ENCODE results near the gene TRHDE.
"Not testable (repeated sequence)": the region's sequence is repeated elsewhere in the genome, so short reads cannot be mapped to it uniquely, and the experiment has no call there.

TRHDE gene

GRCh38 chr12:72647139-72647538 is 375.0 kb downstream of the TRHDE start:
- no peak for DNase-seq

GRCh38 chr12:72658615-72659014 is 386.4 kb downstream of the TRHDE start:
- DNase-seq = no peak

GRCh38 chr12:72660174-72660573 is 388.0 kb downstream of the TRHDE start:
- DNase-seq = not testable (repeated sequence)

GRCh38 chr12:72673853-72674252 is 401.7 kb downstream of the TRHDE start:
- no peak for DNase-seq

GRCh38 chr12:72676556-72676955 is 404.4 kb downstream of the TRHDE start:
- DNase-seq = no peak

GRCh38 chr12:72677139-72677538 is 405.0 kb downstream of the TRHDE start:
- no peak for DNase-seq

GRCh38 chr12:72677846-72678245 is 405.7 kb downstream of the TRHDE start:
- DNase-seq = no peak

GRCh38 chr12:72679147-72679757 is 407.1 kb downstream of the TRHDE start:
- no peak for DNase-seq

GRCh38 chr12:72681028-72681427 is 408.9 kb downstream of the TRHDE start:
- no peak for DNase-seq

- DNase-seq = no peak
Measured at GRCh38 chr12:72684491-72684890, 412.3 kb downstream of the TRHDE start.

GRCh38 chr12:72692338-72692737 is 420.2 kb downstream of the TRHDE start:
- no peak for DNase-seq

- no peak for DNase-seq
Measured at GRCh38 chr12:72694193-72694592, 422.0 kb downstream of the TRHDE start.

- no peak for DNase-seq
Measured at GRCh38 chr12:72699362-72699761, 427.2 kb downstream of the TRHDE start.

GRCh38 chr12:72712025-72712424 is 439.9 kb downstream of the TRHDE start:
- not testable (repeated sequence) for DNase-seq

- no peak for DNase-seq
Measured at GRCh38 chr12:72716221-72716620, 444.1 kb downstream of the TRHDE start.

- peak; percentile 44 for DNase-seq
Measured at GRCh38 chr12:72717036-72717435, 444.9 kb downstream of the TRHDE start.

All from retina (tissue), 1 donor.